GM18502 (cell line): Measurements from ENCODE around the gene CEACAM16.
"Not testable (repeated sequence)": the region's sequence is repeated elsewhere in the genome, so short reads cannot be mapped to it uniquely, and the experiment has no call there.

Source experiments
- ATAC-seq: cut with Tn5 transposase; IDR thresholded peaks from one replicate; pipeline ENCODE4 v1.9.1; 2021; ENCODE audit warnings: mild to moderate bottlenecking; ENCODE audit not compliant: unreplicated experiment, poor library complexity

CEACAM16 gene

GRCh38 chr19:44700547-44700946 is 1.6 kb downstream of the CEACAM16 start:
- no peak for ATAC-seq

- ATAC-seq: no peak
Observed at GRCh38 chr19:44701228-44701627, 2.3 kb downstream of the CEACAM16 start.

- ATAC-seq: no peak
Observed at GRCh38 chr19:44702551-44703176, 3.7 kb downstream of the CEACAM16 start.

- ATAC-seq: no peak
Observed at GRCh38 chr19:44703336-44704078, 4.6 kb downstream of the CEACAM16 start.

- ATAC-seq: no peak
Observed at GRCh38 chr19:44704982-44705381, 6.0 kb downstream of the CEACAM16 start.

GRCh38 chr19:44705502-44706010 is 6.6 kb downstream of the CEACAM16 start:
- no peak for ATAC-seq

GRCh38 chr19:44706506-44707236 is 7.7 kb downstream of the CEACAM16 start:
- ATAC-seq: no peak

- ATAC-seq: no peak
Observed at GRCh38 chr19:44707794-44708193, 8.8 kb downstream of the CEACAM16 start.

- ATAC-seq: no peak
Observed at GRCh38 chr19:44708940-44709339, 10.0 kb downstream of the CEACAM16 start.

GRCh38 chr19:44709434-44710266 is 10.7 kb downstream of the CEACAM16 start:
- not testable (repeated sequence) for ATAC-seq

- no peak for ATAC-seq
Observed at GRCh38 chr19:44710483-44710882, 11.5 kb downstream of the CEACAM16 start.

GRCh38 chr19:44712864-44713515 is 14.0 kb downstream of the CEACAM16 start:
- ATAC-seq: no peak

- ATAC-seq: no peak
Observed at GRCh38 chr19:44714597-44715169, 15.7 kb downstream of the CEACAM16 start.

GRCh38 chr19:44717603-44718002 is 18.7 kb downstream of the CEACAM16 start:
- ATAC-seq: no peak

GRCh38 chr19:44718441-44719261 is 19.7 kb downstream of the CEACAM16 start:
- no peak for ATAC-seq

GRCh38 chr19:44719262-44719701 is 20.3 kb downstream of the CEACAM16 start:
- no peak for ATAC-seq

GRCh38 chr19:44720396-44720795 is 21.4 kb downstream of the CEACAM16 start:
- ATAC-seq: not testable (repeated sequence)

GRCh38 chr19:44720945-44721344 is 22.0 kb downstream of the CEACAM16 start:
- ATAC-seq: no peak
